ENCODE measurements around the gene LINGO3.
A peak's percentile ranks its signal among the peaks of the same experiment; 100 is the strongest.

Gene LINGO3

GRCh38 chr19:2334426-2334825 is 26.5 kb upstream of the LINGO3 start:
- no peak overlapping the region for H3K9ac ChIP-seq (ENCODE audit: insufficient read length, low read depth)
- no peak overlapping the region for H3K4me3 ChIP-seq (ENCODE audit: insufficient read length, low read depth)
- DNase-seq (ENCODE audit: low read depth, low spot score) = no peak
- peaks cover 15% of the 10 kb centered on the region; the same call in 1 of the 2 replicates for H3K9me3 ChIP-seq (ENCODE audit: insufficient read depth, low read length)
- H3K36me3 ChIP-seq (ENCODE audit: insufficient read depth, insufficient read length, low read length) = peaks cover 42% of the 10 kb centered on the region
- no peaks in the 10 kb centered on the region for H3K27me3 ChIP-seq (ENCODE audit: insufficient read depth, insufficient read length)
- peaks cover 38% of the 10 kb centered on the region for H3K4me1 ChIP-seq (ENCODE audit: insufficient read depth, insufficient read length)
- TF ChIP-seq SUZ12 (IDR thresholded peaks at IDR 0.05; ENCODE audit: extremely low read depth, insufficient read depth, insufficient read length) = no peak

GRCh38 chr19:2333807-2334211 is 25.9 kb upstream of the LINGO3 start:
- no peak for DNase-seq (ENCODE audit: low read depth, low spot score)
- Histone ChIP-seq H3K36me3 (ENCODE audit: insufficient read depth, insufficient read length, low read length) (peaks cover 36% of the 10 kb centered on the region), H3K9ac (ENCODE audit: insufficient read length, low read depth) (no peak overlapping the region), H3K27me3 (ENCODE audit: insufficient read depth, insufficient read length) (no peaks in the 10 kb centered on the region), H3K9me3 (ENCODE audit: insufficient read depth, low read length) (peaks cover 15% of the 10 kb centered on the region; the same call in 1 of the 2 replicates), H3K4me3 (ENCODE audit: insufficient read length, low read depth) (no peak overlapping the region), H3K4me1 (ENCODE audit: insufficient read depth, insufficient read length) (peaks cover 41% of the 10 kb centered on the region)
- no peak for TF ChIP-seq YY1 (IDR thresholded peaks at IDR 0.05; ENCODE audit: insufficient read depth, insufficient read length)
- TF ChIP-seq SUZ12 (IDR thresholded peaks at IDR 0.05; ENCODE audit: extremely low read depth, insufficient read depth, insufficient read length) = no peak
- no peak for TF ChIP-seq ZNF274 (IDR thresholded peaks at IDR 0.05; ENCODE audit: low read depth, low read length)

- H3K27me3 ChIP-seq (ENCODE audit: insufficient read depth, insufficient read length) = no peaks in the 10 kb centered on the region
- DNase-seq (ENCODE audit: low read depth, low spot score) = no peak
- TF ChIP-seq SUZ12 (IDR thresholded peaks at IDR 0.05; ENCODE audit: extremely low read depth, insufficient read depth, insufficient read length) = no peak
- TF ChIP-seq YY1 (IDR thresholded peaks at IDR 0.05; ENCODE audit: insufficient read depth, insufficient read length) = no peak
- no peak for TF ChIP-seq ZNF274 (IDR thresholded peaks at IDR 0.05; ENCODE audit: low read depth, low read length)
- H3K4me3 ChIP-seq (ENCODE audit: insufficient read length, low read depth) = no peak overlapping the region
- peaks cover 30% of the 10 kb centered on the region for H3K36me3 ChIP-seq (ENCODE audit: insufficient read depth, insufficient read length, low read length)
- peaks cover 40% of the 10 kb centered on the region for H3K4me1 ChIP-seq (ENCODE audit: insufficient read depth, insufficient read length)
- H3K9me3 ChIP-seq (ENCODE audit: insufficient read depth, low read length) = peaks cover 15% of the 10 kb centered on the region; the same call in 1 of the 2 replicates
- H3K9ac ChIP-seq (ENCODE audit: insufficient read length, low read depth) = peak overlapping the region; percentile 25
These were observed 25.3 kb upstream of the LINGO3 start for GRCh38 chr19:2333027-2333806.

GRCh38 chr19:2332341-2333026 is 24.5 kb upstream of the LINGO3 start:
- Histone ChIP-seq H3K27me3 (ENCODE audit: insufficient read depth, insufficient read length) (no peaks in the 10 kb centered on the region), H3K4me1 (ENCODE audit: insufficient read depth, insufficient read length) (peaks cover 36% of the 10 kb centered on the region), H3K4me3 (ENCODE audit: insufficient read length, low read depth) (no peak overlapping the region), H3K9ac (ENCODE audit: insufficient read length, low read depth) (no peak overlapping the region), H3K36me3 (ENCODE audit: insufficient read depth, insufficient read length, low read length) (peaks cover 23% of the 10 kb centered on the region), H3K9me3 (ENCODE audit: insufficient read depth, low read length) (peaks cover 15% of the 10 kb centered on the region; the same call in 1 of the 2 replicates)
- TF ChIP-seq SUZ12 (IDR thresholded peaks at IDR 0.05; ENCODE audit: extremely low read depth, insufficient read depth, insufficient read length) = no peak
- no peak for TF ChIP-seq YY1 (IDR thresholded peaks at IDR 0.05; ENCODE audit: insufficient read depth, insufficient read length)
- no peak for TF ChIP-seq ZNF274 (IDR thresholded peaks at IDR 0.05; ENCODE audit: low read depth, low read length)
- DNase-seq (ENCODE audit: low read depth, low spot score) = no peak

GRCh38 chr19:2331601-2332246 is 23.8 kb upstream of the LINGO3 start:
- H3K9ac ChIP-seq (ENCODE audit: insufficient read length, low read depth) = no peak overlapping the region
- no peak for DNase-seq (ENCODE audit: low read depth, low spot score)
- H3K9me3 ChIP-seq (ENCODE audit: insufficient read depth, low read length) = peaks cover 15% of the 10 kb centered on the region; the same call in 1 of the 2 replicates
- no peaks in the 10 kb centered on the region for H3K27me3 ChIP-seq (ENCODE audit: insufficient read depth, insufficient read length)
- TF ChIP-seq ZNF274 (IDR thresholded peaks at IDR 0.05; ENCODE audit: low read depth, low read length) (no peak), YY1 (IDR thresholded peaks at IDR 0.05; ENCODE audit: insufficient read depth, insufficient read length) (no peak)
- H3K36me3 ChIP-seq (ENCODE audit: insufficient read depth, insufficient read length, low read length) = peaks cover 24% of the 10 kb centered on the region
- peaks cover 29% of the 10 kb centered on the region for H3K4me1 ChIP-seq (ENCODE audit: insufficient read depth, insufficient read length)
- H3K4me3 ChIP-seq (ENCODE audit: insufficient read length, low read depth) = no peak overlapping the region

GRCh38 chr19:2330632-2331284 is 22.8 kb upstream of the LINGO3 start:
- Histone ChIP-seq H3K27me3 (ENCODE audit: insufficient read depth, insufficient read length) (no peaks in the 10 kb centered on the region), H3K36me3 (ENCODE audit: insufficient read depth, insufficient read length, low read length) (peaks cover 31% of the 10 kb centered on the region), H3K9me3 (ENCODE audit: insufficient read depth, low read length) (peaks cover 15% of the 10 kb centered on the region; the same call in 1 of the 2 replicates), H3K4me1 (ENCODE audit: insufficient read depth, insufficient read length) (peaks cover 24% of the 10 kb centered on the region), H3K9ac (ENCODE audit: insufficient read length, low read depth) (peak overlapping the region; percentile 59), H3K4me3 (ENCODE audit: insufficient read length, low read depth) (no peak overlapping the region)
- DNase-seq (ENCODE audit: low read depth, low spot score) = no peak
- TF ChIP-seq ZNF274 (IDR thresholded peaks at IDR 0.05; ENCODE audit: low read depth, low read length) (no peak), YY1 (IDR thresholded peaks at IDR 0.05; ENCODE audit: insufficient read depth, insufficient read length) (no peak), SUZ12 (IDR thresholded peaks at IDR 0.05; ENCODE audit: extremely low read depth, insufficient read depth, insufficient read length) (no peak)

All from NT2/D1 (cell line).